HG03175 (cell line): ENCODE measurements around the gene IWS1.
"Not testable (repeated sequence)": the region's sequence is repeated elsewhere in the genome, so short reads cannot be mapped to it uniquely, and the experiment has no call there.

Experiments
- ATAC-seq: cut with Tn5 transposase; IDR thresholded peaks from one replicate; pipeline ENCODE4 v1.9.1; 2021; ENCODE audit warnings: mild to moderate bottlenecking, moderate library complexity; ENCODE audit not compliant: unreplicated experiment

Gene IWS1

DNA sequence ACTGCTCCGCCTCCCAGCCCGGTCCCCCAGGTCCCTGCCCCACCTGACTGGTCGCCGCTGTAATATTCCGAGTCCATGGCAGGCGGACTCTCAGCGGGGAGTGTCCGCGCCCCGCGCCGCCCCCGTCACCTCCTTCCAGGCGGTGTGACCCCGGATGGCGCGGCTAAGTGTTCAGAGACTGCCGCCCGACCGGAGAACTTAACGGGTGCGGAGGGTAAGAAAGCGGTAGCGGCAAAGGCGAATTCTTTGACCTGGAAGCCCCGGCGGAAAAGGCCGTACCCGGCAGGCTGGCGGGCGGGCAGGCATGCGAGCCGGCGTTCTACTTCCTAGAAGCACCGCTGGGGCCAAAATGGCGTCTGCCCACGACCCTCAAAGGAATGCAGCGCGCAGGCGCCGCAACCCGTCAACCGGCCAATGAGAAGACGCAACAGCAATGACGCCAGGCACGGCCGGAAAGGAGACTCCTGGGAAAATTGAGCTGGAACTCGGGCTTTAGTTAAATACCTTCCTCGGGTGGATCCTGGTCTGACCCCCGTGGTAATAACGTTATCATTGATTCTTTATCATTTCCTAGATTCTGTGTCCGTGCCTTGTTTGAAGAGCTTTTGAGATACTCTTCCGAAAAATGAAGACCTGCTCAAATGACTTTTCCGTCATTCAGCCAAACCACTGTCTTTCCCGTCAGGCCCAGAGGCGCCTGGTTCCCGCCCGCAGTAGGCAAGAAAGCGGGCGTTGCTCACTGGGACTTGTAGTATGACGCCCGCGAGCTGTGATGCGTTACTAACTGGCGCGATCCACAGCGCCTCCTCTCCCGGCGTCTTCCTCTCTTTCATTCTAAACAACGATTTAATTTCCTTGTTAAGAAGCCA lies at the start of gene IWS1:
IWS1 (minus strand) TSS at position 358 of the 869 bp plus-strand sequence; CDS start at position 77, 281 bp downstream.
- peak; percentile 91 for ATAC-seq

- no peak for ATAC-seq
Measured at GRCh38 chr2:127575941-127576432, 49.7 kb upstream of the IWS1 start.

- peak; percentile 46 for ATAC-seq
Measured at GRCh38 chr2:127575185-127575765, 49.0 kb upstream of the IWS1 start.

- ATAC-seq, result no peak
Measured at GRCh38 chr2:127574656-127575055, 48.4 kb upstream of the IWS1 start.

DNA sequence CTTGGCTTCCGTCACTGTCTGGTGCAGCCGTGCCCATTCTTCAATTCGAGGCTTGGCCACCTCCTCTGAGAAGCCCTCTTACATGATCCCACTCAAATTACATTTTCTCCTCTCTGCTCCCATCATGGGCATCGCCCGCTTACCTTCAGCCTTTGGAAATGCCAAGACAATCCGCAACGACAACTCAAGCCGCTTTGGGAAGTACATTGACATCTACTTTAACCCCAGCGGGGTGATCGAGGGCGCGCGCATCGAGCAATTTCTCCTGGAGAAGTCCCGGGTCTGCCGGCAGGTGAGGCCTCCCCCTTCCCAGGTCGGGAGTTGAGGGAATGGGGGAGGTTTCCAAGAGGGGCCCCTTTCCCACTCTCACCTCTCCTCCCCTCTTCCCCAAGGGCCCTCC lies 47.5 kb upstream of the IWS1 start:
- ATAC-seq, result no peak

DNA sequence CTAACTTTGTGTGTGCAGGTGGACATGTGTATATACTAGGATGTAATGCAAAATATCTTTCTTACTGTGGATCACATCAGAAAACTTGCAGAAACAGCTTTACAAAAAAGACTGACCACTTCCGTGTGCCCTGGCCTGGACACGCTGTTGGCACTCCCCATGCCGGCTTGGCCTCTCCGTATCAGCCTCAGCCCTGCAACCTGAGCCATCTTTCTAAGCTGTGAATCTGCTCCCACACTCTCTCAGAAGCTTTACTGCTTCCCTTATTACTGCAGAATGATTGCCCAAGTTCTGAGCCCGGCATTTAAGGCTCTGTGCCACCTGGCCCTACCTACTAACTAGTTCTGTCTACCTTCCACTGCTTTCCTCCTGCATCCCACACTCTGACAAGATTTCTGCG lies 47.0 kb upstream of the IWS1 start:
- no peak for ATAC-seq

DNA sequence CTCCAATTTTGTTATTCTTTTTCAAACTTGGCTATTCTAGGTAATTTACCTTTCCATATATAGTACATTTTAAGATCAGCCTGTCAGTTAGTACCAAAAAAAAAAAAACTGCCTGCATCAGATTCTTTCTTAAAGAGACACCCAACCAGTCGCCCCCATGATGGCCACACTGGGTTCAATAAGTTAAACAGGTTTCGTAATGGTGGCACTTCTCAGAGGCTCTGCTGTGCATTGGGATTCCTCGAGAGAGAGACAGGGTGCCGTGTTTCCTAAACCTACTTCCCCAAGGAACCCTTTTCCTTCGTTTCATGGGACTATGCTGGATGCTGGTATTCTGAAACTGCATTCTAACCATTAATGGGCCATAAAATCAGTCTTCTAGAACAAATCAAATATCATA lies 46.6 kb upstream of the IWS1 start:
- ATAC-seq, result no peak

- ATAC-seq, result not testable (repeated sequence)
Measured at GRCh38 chr2:127572352-127572751, 46.1 kb upstream of the IWS1 start.

- no peak for ATAC-seq
Measured at GRCh38 chr2:127570282-127571250, 44.3 kb upstream of the IWS1 start.

- no peak for ATAC-seq
Measured at GRCh38 chr2:127569666-127570065, 43.4 kb upstream of the IWS1 start.

- no peak for ATAC-seq
Measured at GRCh38 chr2:127568128-127568527, 41.8 kb upstream of the IWS1 start.

DNA sequence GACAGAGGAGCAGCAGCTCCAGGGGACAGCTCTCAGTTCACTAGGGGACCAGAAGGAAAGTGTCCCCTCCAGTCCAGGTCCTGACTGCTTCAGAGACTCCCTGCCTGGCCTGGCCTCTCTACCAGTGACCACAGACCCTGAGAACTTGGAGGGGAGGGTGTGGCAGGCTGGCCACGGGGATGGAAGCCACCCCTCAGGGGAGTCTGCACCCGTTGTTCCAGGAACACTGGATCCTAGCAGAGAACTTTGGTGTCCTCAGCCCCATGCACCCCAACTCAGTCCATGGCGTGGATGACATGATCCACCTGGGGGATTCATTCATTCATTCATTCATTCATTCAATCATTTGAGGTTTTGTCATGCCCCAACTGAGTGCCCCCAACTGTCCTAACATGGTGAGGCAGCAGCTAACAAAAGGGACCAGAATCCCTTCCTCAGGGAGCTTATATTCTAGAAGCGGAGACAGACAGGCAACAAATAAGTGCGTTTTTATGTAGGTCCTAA lies 41.1 kb upstream of the IWS1 start:
- no peak for ATAC-seq

DNA sequence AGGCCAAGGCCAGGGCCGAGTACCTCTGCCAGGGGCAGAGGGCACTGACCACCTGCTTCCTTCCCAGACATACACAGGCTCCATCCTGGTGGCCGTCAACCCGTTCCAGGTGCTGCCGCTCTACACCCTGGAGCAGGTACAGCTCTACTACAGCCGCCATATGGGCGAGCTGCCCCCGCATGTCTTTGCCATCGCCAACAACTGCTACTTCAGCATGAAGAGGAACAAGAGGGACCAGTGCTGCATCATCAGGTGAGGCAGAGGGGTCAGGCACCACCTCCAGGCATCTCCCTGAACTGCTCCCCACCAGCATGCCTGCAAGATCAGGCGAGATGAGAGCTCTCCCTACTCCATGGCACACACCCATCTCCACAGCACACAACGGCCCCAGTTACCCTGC lies 40.3 kb upstream of the IWS1 start:
- ATAC-seq, result no peak

- ATAC-seq, result no peak
Measured at GRCh38 chr2:127566139-127566417, 39.8 kb upstream of the IWS1 start.

- ATAC-seq, result no peak
Measured at GRCh38 chr2:127565261-127566138, 39.2 kb upstream of the IWS1 start.

DNA sequence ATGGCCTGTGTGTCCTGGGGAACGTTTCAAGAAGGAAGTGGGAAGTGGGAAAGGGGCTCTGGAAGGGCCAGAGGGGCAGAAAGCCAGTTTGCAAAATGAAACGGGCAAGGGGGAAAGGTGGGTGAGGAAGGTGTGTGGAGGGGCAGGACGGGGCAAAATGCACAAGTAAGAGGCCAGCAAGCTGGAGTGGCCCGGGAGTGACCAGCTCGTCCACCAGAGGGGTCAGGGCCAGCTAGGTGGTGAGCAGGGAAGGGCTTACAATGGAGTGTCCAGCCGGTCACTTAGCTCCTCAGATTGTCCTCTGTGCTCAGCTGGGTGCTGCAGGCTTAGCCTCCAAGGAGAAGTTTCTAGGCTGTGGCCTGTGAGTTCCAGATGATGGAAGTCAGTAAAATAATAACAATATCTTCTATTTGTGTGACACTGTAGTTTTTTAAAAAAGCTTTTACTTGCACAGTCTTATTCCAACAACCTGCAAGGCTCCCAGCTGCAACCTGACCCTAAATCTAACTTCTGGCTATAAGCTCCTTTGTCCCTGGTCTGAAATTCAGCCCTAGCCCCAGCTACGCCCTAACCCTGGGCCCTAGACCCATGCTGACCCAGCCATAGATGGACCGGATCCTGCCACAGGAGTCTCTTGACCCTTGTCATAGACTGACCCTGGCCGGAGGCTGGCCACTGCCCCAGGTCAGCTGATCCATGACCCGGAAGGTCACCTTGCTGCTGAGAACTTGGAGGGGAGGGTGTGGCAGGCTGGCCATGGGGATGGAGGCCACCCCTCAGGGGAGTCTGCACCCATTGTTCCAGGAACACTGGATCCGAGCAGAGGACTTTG lies 38.4 kb upstream of the IWS1 start:
- no peak for ATAC-seq

GRCh38 chr2:127563458-127564428 lies 37.5 kb upstream of the IWS1 start:
- ATAC-seq, result peak; percentile 96

- no peak for ATAC-seq
Measured at GRCh38 chr2:127562936-127563335, 36.6 kb upstream of the IWS1 start.
